Peyer's patch (tissue), 4 donors: Measurements from ENCODE around the gene CDH23.

Experiments
- CTCF ChIP-seq, 6 experiments: fragments of 450-650 bp in 4 of 6; fragments of 200-600 bp in 2 of 6; sonication (generic) in 1 of 6; IDR thresholded peaks; one replicate each; pipeline ENCODE4 v1.5.1; 2017 to 2019; ENCODE audit warnings: antibody characterized with exemption in 6 of 6, mild to moderate bottlenecking in 3 of 6, moderate library complexity in 1 of 6
- POLR2A ChIP-seq, 2 donors: fragments of 450-650 bp; IDR thresholded peaks; one replicate each; pipeline ENCODE4 v1.5.1; 2017; ENCODE audit warnings: antibody characterized with exemption in 2 of 2, mild to moderate bottlenecking in 2 of 2, moderate library complexity in 2 of 2

GRCh38 chr10:71636588-71636987 lies 239.9 kb downstream of the CDH23 start:
- no peak for TF ChIP-seq CTCF (IDR thresholded peaks at IDR 0.05)
- no peak for TF ChIP-seq POLR2A (IDR thresholded peaks at IDR 0.05)
